ENCODE measurements around the gene ABCB6.
A peak's percentile ranks its signal among the peaks of the same experiment; 100 is the strongest.

ABCB6 gene

DNA sequence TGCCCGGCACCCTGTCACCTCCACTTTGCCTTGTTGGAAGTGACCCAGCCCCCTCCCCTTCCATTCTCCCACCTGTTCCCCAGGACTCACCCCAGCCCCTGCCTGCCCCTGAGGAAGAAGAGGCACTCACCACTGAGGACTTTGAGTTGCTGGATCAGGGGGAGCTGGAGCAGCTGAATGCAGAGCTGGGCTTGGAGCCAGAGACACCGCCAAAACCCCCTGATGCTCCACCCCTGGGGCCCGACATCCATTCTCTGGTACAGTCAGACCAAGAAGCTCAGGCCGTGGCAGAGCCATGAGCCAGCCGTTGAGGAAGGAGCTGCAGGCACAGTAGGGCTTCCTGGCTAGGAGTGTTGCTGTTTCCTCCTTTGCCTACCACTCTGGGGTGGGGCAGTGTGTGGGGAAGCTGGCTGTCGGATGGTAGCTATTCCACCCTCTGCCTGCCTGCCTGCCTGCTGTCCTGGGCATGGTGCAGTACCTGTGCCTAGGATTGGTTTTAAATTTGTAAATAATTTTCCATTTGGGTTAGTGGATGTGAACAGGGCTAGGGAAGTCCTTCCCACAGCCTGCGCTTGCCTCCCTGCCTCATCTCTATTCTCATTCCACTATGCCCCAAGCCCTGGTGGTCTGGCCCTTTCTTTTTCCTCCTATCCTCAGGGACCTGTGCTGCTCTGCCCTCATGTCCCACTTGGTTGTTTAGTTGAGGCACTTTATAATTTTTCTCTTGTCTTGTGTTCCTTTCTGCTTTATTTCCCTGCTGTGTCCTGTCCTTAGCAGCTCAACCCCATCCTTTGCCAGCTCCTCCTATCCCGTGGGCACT, 36.2 kb downstream of the ABCB6 start:
- no peak for DNase-seq

DNA sequence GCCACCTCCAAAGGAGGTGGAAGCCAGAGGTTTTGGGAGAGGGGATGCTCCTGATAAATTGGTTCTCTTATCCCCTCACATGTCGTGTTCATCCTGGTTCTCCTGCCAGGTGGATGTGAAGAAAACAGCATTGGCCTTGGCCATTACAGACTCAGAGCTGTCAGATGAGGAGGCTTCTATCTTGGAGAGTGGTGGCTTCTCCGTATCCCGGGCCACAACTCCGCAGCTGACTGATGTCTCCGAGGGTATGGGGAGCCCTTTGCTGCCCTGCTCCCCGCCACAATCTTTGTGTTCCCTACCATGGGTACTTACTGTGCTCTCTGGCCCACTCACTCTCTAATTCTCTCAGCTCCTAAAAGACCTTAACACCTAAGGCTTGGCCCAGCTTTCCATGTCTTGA, 37.2 kb downstream of the ABCB6 start:
- DNase-seq: no peak

DNA sequence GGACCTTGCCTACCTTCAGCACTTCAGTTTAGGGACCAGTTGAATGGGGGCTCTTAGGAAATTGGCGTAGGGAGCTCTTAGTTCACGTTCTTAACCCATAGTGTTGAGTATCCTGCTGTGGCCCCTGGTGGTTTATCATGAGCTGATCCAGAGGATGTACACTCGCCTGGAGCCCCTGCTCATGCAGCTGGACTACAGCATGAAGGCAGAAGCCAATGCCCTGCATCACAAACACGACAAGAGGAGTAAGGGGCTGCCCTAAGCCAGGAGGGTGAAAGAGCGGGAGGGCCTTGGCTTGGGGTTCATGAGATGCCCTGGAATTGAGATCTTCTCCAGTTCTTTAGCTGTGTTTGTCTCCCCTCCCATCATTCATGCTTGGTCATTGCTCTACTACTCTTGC, 37.8 kb downstream of the ABCB6 start:
- DNase-seq: no peak

DNA sequence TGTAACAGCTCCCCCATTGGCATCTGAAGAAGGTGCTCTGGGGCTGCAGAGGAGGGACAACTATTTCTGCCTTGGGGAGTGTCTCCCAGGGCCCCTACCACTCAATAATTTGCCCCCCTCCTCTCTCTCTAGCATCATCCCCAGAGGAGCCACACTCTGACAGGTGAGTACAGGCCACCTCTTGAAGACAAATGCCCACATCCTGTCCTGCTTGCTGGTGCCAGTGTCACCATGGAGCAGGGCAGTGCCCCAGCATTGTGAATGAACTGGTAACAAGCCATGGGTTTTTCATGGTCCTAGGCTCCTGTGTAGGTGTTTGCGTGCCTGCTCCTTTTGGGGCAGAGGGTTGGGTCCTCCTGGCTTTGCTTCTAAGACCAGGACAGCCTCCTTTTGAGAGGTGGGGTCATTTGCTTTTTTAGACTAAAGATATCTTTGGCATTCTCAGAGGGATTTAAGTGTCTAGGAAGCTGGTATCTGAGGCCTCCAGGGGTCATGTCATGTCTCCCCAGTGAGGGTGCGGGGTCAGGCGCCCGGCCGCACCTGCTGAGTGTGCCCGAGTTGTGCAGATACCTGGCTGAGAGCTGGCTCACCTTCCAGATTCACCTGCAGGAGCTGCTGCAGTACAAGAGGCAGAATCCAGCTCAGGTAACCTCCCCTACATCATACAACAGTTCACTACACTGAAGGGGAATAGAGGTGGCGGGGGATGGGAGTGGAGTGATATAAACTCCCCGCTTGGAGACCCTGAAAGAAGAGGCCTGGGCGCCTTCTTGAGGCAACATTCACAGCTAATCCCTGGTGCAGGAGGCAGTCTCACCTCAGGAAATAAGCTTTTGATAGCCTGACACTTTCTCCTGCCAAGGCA, 38.9 kb downstream of the ABCB6 start:
- DNase-seq: no peak

DNA sequence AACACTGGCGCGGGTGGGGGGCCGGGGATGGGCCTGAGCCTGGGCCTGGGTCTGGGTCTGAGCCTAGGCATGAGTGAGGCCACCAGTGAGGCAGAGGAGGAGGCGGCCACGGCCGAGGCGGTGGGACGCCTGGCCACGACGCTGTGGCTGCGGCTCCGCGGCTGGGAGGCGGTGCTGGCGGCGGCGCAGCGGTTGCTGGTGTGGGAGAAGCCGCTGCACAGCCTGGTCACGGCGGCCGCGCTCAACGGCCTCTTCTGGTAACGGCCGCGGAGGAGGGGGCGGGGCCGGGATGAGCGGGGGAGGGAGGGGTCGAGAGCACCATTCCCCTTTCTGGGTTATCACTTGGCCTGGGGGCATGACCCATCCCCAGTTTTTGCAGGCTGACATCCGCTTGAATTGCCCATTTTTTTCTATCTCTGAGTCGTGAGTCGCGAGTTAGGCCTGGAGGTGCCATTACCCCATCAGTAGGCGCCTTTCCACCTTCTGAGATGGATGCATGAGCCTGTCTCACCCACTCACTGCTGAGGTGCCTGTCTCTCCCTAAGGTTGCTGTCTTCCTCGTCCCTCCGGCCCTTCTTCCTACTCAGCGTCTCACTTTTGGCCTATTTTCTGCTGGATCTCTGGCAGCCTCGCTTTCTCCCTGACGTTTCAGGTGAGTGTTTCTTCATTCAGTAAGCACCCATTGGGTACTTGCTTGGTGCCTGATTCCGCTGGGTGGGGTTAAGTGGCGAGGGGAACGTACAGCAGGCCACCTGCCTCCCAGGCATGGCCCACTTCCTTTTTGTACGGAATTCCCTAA, 40.2 kb downstream of the ABCB6 start:
- no peak for DNase-seq

DNA sequence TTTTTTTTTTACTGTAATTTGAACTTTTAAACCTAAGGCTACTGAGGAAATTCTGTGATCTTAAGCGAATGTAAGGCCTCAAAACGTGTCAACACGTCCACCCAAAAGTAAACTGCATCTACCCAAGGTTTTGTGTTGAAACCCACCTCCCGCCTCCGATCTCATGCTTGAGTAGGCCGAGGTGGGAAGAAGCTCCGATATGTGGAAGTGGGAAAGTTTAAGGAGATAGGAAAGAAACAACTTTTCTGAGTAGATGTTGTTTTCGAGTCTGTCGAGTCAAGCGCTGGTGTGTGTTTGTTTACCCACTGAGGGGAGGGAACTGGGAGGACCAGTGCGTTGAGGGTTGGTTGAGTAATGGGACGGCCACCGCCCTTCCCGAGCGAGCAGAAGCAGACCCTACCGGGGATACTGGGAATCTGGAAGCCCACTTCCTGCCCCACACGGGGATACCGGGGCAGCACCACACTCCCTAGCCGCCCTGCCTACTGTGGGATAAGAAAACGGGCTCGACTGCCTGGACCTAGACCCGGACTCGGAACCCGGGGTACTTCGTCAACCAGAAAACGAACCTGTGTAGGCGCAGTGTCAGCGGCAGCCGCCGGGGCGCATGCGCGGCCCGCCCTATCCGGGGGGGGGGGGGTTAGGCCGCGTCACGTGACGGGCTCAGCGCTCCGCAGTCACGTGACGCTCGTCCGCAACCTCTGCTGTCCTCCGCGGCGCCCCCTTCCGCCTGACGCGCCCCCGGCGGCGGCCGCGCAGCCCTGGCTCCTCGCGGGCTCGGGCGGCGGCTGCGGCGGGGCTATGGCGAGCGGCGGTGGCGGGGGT, 41.0 kb downstream of the ABCB6 start, which contains the start of gene RETREG2:
Gene RETREG2 (plus strand): TSS at position 724 of the 825 bp plus-strand sequence. CDS start 78 bp downstream, at position 802.
- peak; percentile 87 for DNase-seq

DNA sequence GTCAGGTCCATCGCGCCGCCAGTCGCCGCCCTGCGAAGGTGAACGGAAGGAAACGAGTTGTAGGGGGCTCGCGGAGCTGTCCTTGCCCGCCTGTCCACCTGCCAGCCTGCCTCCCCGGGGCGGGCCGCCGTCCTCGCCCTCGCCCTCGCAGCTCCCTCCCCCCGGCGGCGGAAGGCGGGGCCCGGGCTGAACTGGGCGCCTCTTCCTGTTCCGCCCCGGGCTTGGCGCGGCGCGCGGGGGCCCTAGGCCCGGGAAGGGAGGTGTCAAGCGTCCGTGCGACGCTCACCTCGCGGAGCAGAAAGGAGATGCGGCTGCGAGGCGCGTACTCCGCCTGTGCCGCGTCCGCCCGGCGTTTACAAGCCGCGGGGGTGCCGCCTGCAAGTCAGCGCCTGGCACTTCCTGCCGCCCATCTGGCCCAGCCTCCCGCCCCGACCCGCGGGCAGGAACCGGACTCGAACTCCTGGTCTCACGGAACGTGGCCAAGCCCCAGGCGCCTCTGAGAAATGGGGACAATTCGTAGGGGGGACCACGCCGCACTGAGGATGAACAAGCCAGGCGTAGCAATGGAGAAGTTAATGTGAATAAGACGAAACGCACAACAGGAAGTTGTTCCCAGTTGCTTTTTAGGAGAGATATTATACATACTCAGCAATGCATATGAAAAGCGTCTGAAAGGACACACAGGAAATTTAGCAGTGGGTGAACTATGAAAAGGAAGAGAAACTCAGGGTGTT, 41.8 kb downstream of the ABCB6 start, which contains the start of gene CNPPD1:
Gene CNPPD1 (minus strand): TSS at position 108 of the 734 bp plus-strand sequence. CDS start 97 bp downstream, at position 11.
- peak; percentile 77 for DNase-seq

DNA sequence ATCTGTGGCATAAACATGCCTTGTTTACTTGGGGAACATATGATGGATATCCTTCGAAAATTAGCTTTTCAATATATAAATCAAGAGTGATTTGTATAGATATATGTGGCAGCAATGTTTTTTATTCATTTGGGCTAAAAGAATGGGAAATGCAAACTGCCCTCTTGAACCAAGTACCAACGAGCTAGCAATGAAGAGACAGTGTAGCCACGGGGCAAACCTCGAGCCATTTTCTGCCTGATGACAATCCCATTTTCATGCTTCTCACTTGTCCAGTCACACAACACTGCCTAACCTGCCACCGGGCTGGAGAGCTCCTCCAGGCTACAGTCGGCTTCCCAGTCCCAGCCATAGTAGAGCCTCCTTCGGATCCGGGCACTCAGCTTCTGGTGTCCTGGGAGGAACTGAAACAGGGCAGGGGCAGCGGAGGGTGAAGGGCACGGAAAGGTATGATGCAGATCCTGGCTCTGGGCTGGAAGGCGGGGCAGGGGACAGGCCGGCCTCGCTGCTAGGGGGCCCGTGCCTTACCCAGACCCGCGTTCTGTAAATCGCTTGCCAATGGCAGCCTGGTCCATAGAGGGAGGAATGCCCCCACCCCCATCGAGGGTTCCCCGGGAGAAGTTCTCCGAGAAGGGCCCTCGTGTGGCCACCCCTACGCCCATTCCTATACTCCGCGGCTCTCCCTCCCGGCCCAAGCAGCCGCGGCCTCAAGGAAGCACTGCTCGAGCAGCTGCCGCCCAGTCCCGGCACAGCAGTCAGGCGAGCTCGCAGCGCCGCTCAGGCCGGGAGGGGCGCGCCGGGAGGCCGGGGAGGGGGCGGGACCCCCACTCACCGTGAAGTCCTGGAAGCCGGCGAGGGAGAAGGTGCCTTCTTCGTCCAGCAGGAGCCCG, 42.6 kb downstream of the ABCB6 start:
- peak; percentile 52 for DNase-seq

DNA sequence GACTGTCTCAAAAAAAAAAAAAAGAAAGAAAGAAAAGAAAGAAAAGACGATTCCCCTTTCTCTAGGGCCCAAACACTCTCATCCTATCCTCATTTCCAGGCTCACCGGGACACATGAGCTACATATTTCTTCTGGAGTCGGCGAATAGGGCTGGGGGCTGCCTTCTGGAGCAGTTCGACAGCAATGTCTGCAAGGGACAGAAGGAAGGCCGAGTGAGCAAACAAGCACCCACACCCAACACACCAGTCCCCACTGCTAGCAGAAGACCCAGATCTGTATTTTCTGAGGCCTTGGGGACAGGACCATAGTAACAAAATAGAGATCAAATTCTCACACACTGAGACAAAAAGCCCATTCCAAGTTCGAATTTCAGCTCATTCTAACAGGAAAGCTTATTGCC, 43.3 kb downstream of the ABCB6 start:
- no peak for DNase-seq

DNA sequence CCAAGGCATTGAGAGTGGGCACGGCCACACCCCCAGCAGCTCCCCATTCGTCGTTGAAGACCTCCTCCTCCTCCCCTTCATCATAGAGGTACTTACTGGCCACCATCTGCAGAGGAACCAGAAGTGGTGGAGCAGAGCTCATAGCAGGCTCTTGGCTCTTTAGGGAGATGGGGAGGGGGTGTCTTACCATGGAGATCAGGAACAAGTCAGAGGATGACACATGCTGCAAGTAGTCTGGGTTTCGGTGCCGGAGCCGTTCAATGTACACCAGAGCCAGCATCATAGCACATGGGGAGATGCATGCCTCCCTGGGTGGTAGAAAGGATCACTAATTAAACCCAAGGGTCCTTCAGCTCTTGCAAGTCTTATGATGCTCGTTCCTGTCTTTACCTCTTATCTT, 44.0 kb downstream of the ABCB6 start:
- no peak for DNase-seq

DNA sequence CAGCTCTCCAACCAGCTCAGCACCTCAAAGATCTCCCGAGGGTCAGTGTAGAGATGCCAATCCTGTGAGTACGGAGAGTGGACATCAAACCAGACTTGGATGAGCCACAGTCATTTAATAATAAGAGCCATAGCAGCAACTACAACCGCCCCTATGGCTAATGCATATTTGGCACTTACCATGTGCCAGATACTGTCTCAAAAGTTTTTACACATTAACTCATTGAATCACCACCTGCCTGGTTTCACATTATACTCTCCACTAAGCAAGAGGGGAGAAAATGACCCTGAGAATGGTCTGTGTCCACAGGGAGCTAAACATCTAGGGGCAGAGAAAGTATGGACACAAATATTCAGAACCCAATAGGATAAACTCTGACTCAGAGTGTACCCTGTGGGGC, 44.6 kb downstream of the ABCB6 start:
- DNase-seq: no peak

DNA sequence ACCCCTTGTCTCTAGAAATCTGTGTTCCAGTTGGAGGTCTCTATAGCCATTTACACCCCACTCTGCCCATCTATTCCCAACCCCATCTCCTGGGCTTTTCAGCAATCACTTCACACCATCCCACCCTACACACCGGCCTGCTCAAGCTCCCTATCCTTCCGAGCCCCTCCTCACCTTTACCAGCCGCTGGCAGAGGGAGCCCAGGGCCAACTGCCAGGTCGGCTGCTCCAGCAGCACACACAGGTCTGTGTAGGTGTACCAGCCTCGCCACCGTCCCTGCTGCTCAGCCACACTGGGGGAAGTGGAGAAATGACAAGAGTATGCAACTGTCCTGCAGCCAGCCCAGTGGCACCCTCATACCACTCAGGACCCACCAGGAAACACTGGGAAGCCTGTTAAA, 45.6 kb downstream of the ABCB6 start:
- DNase-seq: no peak

DNA sequence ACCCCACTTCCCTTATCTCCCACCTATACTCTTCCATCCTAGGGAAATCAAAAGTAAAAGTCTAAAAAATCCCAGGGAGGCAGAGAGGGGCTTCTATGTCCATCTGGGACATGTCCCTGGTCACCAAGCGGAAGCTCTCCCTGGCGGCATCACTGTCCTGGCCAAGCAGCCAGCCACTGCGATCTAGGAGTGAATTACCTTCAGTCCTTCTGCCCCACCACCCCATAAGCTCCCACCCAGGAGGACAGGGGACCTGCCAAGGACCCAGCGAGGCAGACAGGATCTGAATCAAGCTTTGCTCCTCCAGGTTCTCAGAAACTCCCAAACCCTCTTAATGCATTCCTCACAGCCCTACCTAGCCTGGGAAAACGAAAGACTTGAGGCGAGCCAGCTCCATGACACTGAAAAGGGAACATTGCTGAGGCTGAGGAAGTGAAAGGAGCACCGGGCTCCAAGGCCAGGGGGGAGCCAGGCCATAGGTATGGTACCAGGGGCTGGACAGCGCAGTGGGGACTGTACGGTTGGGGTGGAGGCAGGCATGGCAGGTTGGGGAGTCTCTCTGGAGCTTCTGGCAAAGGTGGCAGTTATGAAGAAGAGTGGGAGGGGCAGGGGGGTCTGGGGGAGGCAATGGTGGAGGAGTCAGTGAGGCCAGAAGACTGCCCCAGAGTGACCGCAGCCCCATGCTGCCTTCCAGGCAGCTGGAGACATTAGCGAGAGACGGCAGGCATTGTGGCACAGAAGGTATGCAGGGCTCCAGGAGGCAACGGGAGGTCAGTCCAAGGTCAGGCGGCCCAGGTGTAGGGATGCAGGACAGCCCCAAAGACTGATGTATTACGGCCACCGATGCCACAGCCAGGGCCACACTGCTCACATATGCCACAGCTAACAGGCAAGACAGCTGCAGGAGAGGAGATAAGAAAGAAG, 46.3 kb downstream of the ABCB6 start:
- DNase-seq: no peak

DNA sequence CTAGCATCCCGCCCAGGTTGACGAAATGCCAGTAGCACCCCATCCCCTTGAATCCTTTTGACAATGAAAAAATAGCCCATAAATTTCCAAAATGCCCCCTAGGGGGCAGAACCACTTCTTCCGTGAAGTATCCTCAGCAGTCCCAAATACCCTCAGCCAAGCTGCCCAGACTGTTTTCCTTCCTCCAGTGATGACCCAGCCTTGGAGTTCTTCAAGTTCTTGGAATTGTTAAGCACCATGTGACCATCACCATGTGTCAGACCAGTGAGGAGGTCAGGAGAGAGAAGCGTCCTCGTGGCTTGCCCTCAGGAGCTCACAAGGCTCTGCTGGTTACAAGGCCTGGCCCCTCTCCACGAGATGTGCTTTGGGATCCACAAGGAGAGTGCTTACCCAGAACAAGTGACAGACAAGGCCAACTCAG, 47.5 kb downstream of the ABCB6 start:
- DNase-seq: peak; percentile 30

DNA sequence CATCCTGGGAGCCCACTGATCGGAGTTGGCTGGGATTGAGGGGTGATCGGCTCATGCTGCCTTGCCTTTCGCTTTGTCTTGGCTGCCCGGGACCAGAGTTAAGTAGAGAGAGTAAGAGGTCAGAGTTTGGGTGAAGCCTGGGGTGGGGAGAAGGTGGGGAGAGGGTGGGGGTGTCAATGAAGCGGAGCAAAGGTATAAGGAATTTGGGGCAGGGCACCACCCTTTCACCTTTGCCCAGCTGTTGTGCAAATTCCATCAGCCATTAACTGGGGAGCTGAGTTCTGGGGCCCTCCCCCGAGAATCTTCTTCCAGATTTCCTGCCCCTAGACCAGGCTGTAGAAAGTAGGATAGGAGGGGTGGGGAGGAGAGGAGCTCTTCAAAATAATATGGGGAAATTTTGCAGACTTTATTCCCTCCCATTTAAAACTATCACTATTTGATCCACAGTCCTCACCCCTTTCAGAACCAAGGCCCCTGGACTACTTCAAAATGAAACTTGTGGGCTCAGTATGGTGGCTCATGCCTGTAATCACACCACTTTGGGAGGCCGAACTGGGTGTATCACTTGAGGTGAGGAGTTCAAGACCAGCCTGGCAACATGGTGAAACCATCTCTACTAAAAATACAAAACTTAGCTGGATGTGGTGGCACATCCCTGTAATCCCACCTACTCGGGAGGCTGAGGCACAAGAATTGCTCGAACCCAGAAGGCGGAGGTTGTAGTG, 48.7 kb downstream of the ABCB6 start, which contains the start of gene SLC23A3:
Gene SLC23A3 (minus strand): TSS at position 100 of the 725 bp plus-strand sequence. CDS start 45 bp downstream, at position 55.
- no peak for DNase-seq

DNA sequence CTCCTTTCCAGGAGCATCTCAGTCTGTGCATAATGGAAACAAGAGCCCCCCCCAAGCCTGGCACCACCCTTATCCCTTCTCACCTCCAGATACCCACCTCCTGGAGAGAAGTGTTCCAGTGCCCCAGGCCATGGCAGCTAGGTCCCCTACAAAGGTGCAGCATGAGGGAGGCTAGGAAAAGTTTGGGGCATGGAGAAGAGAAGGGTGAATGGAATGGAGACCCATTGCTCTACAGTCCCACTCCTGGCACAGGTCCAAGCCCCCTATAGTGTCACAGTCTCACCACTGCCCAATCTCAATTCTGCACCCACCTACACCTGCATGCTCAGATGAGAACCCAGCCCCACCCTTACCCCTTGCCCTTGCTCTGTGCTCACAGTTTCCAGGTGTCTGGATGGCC, 49.8 kb downstream of the ABCB6 start:
- DNase-seq: no peak

DNA sequence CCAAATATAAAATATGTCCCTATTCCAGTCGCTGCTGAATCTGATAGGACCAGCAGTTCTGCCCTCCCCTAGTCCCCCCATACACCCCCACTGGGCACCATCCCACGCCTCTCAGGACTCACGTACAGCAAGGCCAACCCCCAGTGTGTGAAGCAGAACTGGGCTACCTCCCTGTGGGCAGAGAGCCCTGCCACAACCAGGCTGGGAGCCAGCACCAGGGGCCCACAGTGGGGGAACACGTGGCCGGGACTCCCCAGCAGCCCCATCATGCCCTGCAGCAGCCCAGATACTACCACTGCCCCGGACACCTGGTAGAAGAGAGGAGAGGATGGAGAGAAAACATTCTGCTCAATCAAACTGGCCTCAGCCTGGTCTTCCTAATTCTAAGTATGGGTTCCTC, 50.2 kb downstream of the ABCB6 start:
- DNase-seq: no peak

DNA sequence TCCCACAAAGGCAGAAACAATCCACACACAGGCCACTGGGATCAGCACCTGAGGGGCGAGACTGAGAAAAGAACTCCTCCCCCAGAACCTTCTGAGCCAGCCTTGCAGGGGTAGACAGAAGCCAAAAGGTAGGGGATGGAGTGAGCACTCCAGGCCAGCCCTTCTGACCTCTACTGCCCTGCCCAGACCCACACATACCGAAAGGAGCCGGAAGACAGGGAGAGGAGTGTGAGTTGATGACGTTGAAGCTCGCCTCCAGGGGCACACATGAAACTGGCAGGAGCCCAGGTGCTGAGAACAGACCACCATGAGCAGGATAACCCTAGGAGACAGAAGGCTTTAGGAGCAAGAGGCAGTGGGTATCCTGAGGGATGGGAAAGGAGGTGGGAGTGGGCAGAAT, 50.8 kb downstream of the ABCB6 start:
- DNase-seq: no peak

All from MV-4-11 (cell line).